ENCODE results near the gene NUP214.
"Not testable (repeated sequence)": the region's sequence is repeated elsewhere in the genome, so short reads cannot be mapped to it uniquely, and the experiment has no call there.

The NUP214 gene

GRCh38 chr9:131201856-131202255, 76.5 kb downstream of the NUP214 start:
- H3K4me3 Mint-ChIP-seq: no peak overlapping the region
- no peak for TF ChIP-seq CTCF (IDR thresholded peaks at IDR 0.05; ENCODE audit: unreplicated experiment in 3 of 3)
- no peaks in the 10 kb centered on the region for H3K27me3 Mint-ChIP-seq (ENCODE audit: low read depth)
- no peaks in the 10 kb centered on the region for H3K9me3 Mint-ChIP-seq
- peaks cover 80% of the 10 kb centered on the region for H3K36me3 Mint-ChIP-seq (ENCODE audit: low read depth)
- no peak overlapping the region for H3K27ac Mint-ChIP-seq
- H3K4me1 Mint-ChIP-seq: no peaks in the 10 kb centered on the region

DNA sequence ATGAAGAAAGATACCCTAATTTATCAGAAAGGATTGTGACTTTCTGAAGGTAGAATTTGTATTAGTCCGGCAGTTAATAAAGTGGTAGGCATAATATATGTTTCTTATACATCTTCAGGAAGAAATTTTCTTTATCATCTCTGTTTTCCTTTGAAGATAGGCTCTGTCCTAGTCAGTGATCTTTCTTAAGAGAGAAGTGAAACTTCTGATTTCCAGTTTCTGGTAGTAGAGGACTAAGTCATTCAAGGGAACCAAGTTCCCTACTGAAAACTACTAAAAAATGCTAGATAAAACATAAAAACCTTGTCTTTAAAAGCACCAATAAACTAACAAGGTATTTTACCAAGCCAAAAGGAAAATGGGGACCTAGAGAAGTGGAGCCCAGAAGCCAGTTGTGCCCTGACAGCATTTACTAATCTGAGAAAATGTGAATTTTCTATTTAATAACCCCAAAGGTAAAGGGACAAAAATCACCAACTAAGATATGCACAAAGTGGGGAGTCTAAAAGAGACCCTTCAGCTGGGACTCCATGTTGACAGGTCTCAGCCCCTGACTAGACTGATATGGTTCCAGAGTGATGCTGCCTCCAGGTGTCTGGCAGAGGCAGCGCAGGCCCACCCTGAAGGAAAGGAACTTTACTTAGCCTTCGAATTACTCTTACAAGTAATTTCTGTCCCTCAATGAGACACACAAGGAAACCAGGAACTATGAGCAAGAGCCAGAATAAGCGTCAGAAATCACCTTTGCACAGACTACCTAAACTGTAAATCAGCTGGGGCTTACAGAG, 78.2 kb downstream of the NUP214 start:
- no peak for TF ChIP-seq CTCF (IDR thresholded peaks at IDR 0.05; ENCODE audit: unreplicated experiment in 3 of 3)
- H3K4me3 Mint-ChIP-seq: no peak overlapping the region
- no peaks in the 10 kb centered on the region for H3K4me1 Mint-ChIP-seq
- peaks cover 80% of the 10 kb centered on the region for H3K36me3 Mint-ChIP-seq (ENCODE audit: low read depth)
- no peak overlapping the region for H3K27ac Mint-ChIP-seq
- H3K9me3 Mint-ChIP-seq: no peaks in the 10 kb centered on the region
- no peaks in the 10 kb centered on the region for H3K27me3 Mint-ChIP-seq (ENCODE audit: low read depth)

DNA sequence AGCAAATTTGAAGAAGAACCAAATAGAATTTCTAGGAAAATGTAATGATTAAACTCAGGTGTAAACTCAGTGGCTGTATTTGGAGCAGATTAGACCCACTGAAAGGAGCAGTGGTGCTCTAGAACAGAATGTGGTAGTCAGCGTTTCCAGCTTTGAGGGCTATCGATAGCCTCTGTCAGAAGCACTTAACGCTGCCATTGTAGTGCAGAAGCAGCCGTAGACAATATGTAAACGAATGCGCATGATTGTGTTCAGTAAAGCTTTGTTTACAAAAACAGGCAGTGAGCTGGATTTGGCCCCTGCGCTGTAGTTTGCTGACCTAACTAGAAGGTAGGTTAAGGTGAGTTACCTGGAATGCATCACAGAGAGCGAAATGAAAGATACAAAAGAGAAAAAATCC, 78.9 kb downstream of the NUP214 start:
- Mint-ChIP-seq H3K4me3 (no peak overlapping the region), H3K4me1 (no peaks in the 10 kb centered on the region), H3K27ac (no peak overlapping the region), H3K27me3 (ENCODE audit: low read depth) (no peaks in the 10 kb centered on the region), H3K9me3 (no peaks in the 10 kb centered on the region), H3K36me3 (ENCODE audit: low read depth) (peaks cover 75% of the 10 kb centered on the region)
- no peak for TF ChIP-seq CTCF (IDR thresholded peaks at IDR 0.05; ENCODE audit: unreplicated experiment in 3 of 3)

DNA sequence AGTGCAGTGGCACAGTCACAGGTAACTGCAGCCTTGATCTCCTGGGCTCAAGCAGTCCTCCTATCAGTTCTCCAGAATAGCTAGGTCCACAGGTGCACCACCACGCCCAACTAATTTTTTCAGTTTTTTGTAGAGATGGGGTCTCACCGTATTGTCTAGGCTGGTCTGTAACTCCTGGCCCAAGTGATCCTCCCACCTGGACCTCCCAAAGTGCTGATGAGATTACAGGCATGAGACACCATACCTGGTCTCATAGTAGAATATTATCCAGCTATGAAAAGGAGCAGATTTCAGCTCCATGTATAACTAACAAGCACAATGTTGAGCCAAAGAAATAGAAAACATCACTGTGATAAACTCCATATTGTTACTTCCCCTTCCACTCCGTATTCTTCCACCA, 81.1 kb downstream of the NUP214 start:
- TF ChIP-seq CTCF (IDR thresholded peaks at IDR 0.05; ENCODE audit: unreplicated experiment in 3 of 3): no peak
- H3K27me3 Mint-ChIP-seq (ENCODE audit: low read depth): no peaks in the 10 kb centered on the region
- no peak overlapping the region for H3K4me3 Mint-ChIP-seq
- no peak overlapping the region for H3K27ac Mint-ChIP-seq
- H3K9me3 Mint-ChIP-seq: peaks cover 15% of the 10 kb centered on the region
- H3K36me3 Mint-ChIP-seq (ENCODE audit: low read depth): peaks cover 78% of the 10 kb centered on the region
- no peaks in the 10 kb centered on the region for H3K4me1 Mint-ChIP-seq

DNA sequence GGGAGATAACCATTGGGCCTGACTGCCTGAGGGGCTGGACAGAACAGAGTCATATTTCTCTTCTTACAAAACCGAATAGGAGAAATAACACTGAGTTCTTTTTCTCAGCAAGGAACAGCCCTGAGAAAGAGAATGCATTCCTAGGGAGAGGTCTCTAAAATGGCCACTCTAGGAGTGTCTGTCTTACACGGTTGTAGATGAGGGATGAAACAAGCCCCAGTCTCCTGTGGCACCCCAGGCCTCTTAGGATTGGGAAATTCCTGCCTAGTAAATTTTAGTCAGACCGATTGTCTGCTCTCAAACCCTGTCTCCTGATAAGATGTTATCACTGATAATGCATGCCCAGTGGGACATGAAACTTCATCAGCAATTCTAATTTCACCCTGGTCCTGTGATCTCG, 86.5 kb downstream of the NUP214 start:
- Mint-ChIP-seq H3K36me3 (ENCODE audit: low read depth) (peaks cover 71% of the 10 kb centered on the region), H3K9me3 (peaks cover 23% of the 10 kb centered on the region), H3K4me1 (peaks cover 17% of the 10 kb centered on the region)
- not testable (repeated sequence) for H3K27ac Mint-ChIP-seq; H3K4me3 Mint-ChIP-seq; H3K27me3 Mint-ChIP-seq (ENCODE audit: low read depth)

GRCh38 chr9:131214286-131214856, 89.0 kb downstream of the NUP214 start:
- Mint-ChIP-seq H3K36me3 (ENCODE audit: low read depth) (peaks cover 74% of the 10 kb centered on the region), H3K4me3 (no peak overlapping the region), H3K27ac (peak overlapping the region; percentile 26 to 48 (median 40)), H3K4me1 (peaks cover 19% of the 10 kb centered on the region), H3K27me3 (ENCODE audit: low read depth) (no peaks in the 10 kb centered on the region), H3K9me3 (peaks cover 23% of the 10 kb centered on the region)
- TF ChIP-seq CTCF (IDR thresholded peaks at IDR 0.05; ENCODE audit: unreplicated experiment in 3 of 3): no peak

Measured in nephron (organoid).